ENCODE results near the gene MYO18B. TPM values are rescaled to one million over a fixed set of nuclear protein-coding genes. Genes with fewer than 3 reads are reported as not detected.

Gene MYO18B
- total RNA-seq, 1 experiment from 2014 or later = 0.05 TPM

GRCh38 chr22:25770333-25770732 lies 28.3 kb downstream of the MYO18B start:
- ATAC-seq (no peak), DNase-seq (ENCODE audit: low read depth, low spot score) (no peak)
- no peak overlapping the region for H2AFZ ChIP-seq (ENCODE audit: low read depth, low read length, poor library complexity, severe bottlenecking)
- ChIA-PET POLR2A (no interaction called here), RAD21 (ENCODE audit: low non-redundant PET in 1 of 2, low total read pairs in 2 of 2, uncharacterized antibody in 2 of 2, unreplicated experiment in 2 of 2) (no interaction called here), CTCF (interaction anchor here (1.2 kb wide), 1 partner anchor 308 kb away, joined by 8 read pairs; no protein-coding TSS in a partner anchor)
- intact Hi-C loops (cut with micrococcal nuclease) = loop anchor here (5.0 kb wide), 1 partner anchor 323 kb away; no protein-coding TSS in a partner anchor
- no peaks in the 10 kb centered on the region for H3K9me2 ChIP-seq (ENCODE audit: insufficient read depth)
- H3K27me3 ChIP-seq (ENCODE audit: insufficient read depth, low read length) = no peaks in the 10 kb centered on the region
- H3K27ac ChIP-seq (ENCODE audit: low read depth, low read length) = no peak overlapping the region
- H3K36me3 ChIP-seq (ENCODE audit: control insufficient read depth in 1 of 2, insufficient read depth in 2 of 2, low read length in 2 of 2) = no peaks in the 10 kb centered on the region
- TF ChIP-seq, protein P1, sequence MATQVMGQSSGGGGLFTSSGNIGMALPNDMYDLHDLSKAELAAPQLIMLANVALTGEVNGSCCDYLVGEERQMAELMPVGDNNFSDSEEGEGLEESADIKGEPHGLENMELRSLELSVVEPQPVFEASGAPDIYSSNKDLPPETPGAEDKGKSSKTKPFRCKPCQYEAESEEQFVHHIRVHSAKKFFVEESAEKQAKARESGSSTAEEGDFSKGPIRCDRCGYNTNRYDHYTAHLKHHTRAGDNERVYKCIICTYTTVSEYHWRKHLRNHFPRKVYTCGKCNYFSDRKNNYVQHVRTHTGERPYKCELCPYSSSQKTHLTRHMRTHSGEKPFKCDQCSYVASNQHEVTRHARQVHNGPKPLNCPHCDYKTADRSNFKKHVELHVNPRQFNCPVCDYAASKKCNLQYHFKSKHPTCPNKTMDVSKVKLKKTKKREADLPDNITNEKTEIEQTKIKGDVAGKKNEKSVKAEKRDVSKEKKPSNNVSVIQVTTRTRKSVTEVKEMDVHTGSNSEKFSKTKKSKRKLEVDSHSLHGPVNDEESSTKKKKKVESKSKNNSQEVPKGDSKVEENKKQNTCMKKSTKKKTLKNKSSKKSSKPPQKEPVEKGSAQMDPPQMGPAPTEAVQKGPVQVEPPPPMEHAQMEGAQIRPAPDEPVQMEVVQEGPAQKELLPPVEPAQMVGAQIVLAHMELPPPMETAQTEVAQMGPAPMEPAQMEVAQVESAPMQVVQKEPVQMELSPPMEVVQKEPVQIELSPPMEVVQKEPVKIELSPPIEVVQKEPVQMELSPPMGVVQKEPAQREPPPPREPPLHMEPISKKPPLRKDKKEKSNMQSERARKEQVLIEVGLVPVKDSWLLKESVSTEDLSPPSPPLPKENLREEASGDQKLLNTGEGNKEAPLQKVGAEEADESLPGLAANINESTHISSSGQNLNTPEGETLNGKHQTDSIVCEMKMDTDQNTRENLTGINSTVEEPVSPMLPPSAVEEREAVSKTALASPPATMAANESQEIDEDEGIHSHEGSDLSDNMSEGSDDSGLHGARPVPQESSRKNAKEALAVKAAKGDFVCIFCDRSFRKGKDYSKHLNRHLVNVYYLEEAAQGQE (IDR thresholded peaks at IDR 0.05; ENCODE audit: low read depth) = no peak
- TF ChIP-seq SIN3A (IDR thresholded peaks at IDR 0.05; ENCODE audit: low read depth) (no peak), EGR1 (IDR thresholded peaks at IDR 0.05; ENCODE audit: low read depth) (no peak)
- no peaks in the 10 kb centered on the region for H4K20me1 ChIP-seq (ENCODE audit: insufficient read depth)
- BruUV-seq (replicated peaks) = no TSS peak
- no peak overlapping the region for H3K4me3 ChIP-seq (replicated peaks in 1 of 2; ENCODE audit: low read depth in 1 of 2, low read length in 2 of 2)
- H3K4me1 ChIP-seq (ENCODE audit: control insufficient read depth in 1 of 2, insufficient read depth in 2 of 2, low read length in 2 of 2) = no peaks in the 10 kb centered on the region
- no peak overlapping the region for H3K4me2 ChIP-seq (ENCODE audit: low read length)
- no peak overlapping the region for H3K9ac ChIP-seq (ENCODE audit: low read length)
- no peaks in the 10 kb centered on the region for H3K79me2 ChIP-seq (ENCODE audit: insufficient read depth, low read length)
- peaks cover 0 to 3% of the 10 kb centered on the region in 2 experiments; a peak in 1 of 4 replicates for H3K9me3 ChIP-seq (ENCODE audit: control insufficient read depth in 1 of 2, insufficient read depth in 1 of 2, low read depth in 1 of 2, low read length in 2 of 2)

GRCh38 chr22:25772288-25772687 lies 30.3 kb downstream of the MYO18B start:
- BruUV-seq (replicated peaks) = no TSS peak
- H4K20me1 ChIP-seq (ENCODE audit: insufficient read depth) = no peaks in the 10 kb centered on the region
- no peak overlapping the region for H3K4me3 ChIP-seq (replicated peaks in 1 of 2; ENCODE audit: low read depth in 1 of 2, low read length in 2 of 2)
- no peak overlapping the region for H3K9ac ChIP-seq (ENCODE audit: low read length)
- no peaks in the 10 kb centered on the region for H3K9me3 ChIP-seq (ENCODE audit: control insufficient read depth in 1 of 2, insufficient read depth in 1 of 2, low read depth in 1 of 2, low read length in 2 of 2)
- no peaks in the 10 kb centered on the region for H3K27me3 ChIP-seq (ENCODE audit: insufficient read depth, low read length)
- ChIA-PET RAD21 (ENCODE audit: low non-redundant PET in 1 of 2, low total read pairs in 2 of 2, uncharacterized antibody in 2 of 2, unreplicated experiment in 2 of 2) (interaction anchor here in 1 of 2 experiments (0.6 kb wide), 1 partner anchor 57 kb away, joined by 4 read pairs; no protein-coding TSS in a partner anchor), CTCF (interaction anchor here (0.9 to 2.5 kb wide), 7 partner anchors 10 to 345 kb away, joined by 3 to 42 read pairs (median 3); no protein-coding TSS in a partner anchor), POLR2A (interaction anchor here (0.6 kb wide), 1 partner anchor 310 kb away, joined by 3 read pairs; no protein-coding TSS in a partner anchor)
- no peaks in the 10 kb centered on the region for H3K79me2 ChIP-seq (ENCODE audit: insufficient read depth, low read length)
- H2AFZ ChIP-seq (ENCODE audit: low read depth, low read length, poor library complexity, severe bottlenecking) = no peak overlapping the region
- no peaks in the 10 kb centered on the region for H3K9me2 ChIP-seq (ENCODE audit: insufficient read depth)
- no peak overlapping the region for H3K27ac ChIP-seq (ENCODE audit: low read depth, low read length)
- no peak overlapping the region for H3K4me2 ChIP-seq (ENCODE audit: low read length)
- no peaks in the 10 kb centered on the region for H3K36me3 ChIP-seq (ENCODE audit: control insufficient read depth in 1 of 2, insufficient read depth in 2 of 2, low read length in 2 of 2)
- ATAC-seq (no peak), DNase-seq (ENCODE audit: low read depth, low spot score) (no peak)
- intact Hi-C loops (cut with micrococcal nuclease) = loop anchor here (2.0 to 5.0 kb wide), 2 partner anchors 205 to 325 kb away; no protein-coding TSS in a partner anchor
- H3K4me1 ChIP-seq (ENCODE audit: control insufficient read depth in 1 of 2, insufficient read depth in 2 of 2, low read length in 2 of 2) = no peaks in the 10 kb centered on the region
- TF ChIP-seq, protein P2, sequence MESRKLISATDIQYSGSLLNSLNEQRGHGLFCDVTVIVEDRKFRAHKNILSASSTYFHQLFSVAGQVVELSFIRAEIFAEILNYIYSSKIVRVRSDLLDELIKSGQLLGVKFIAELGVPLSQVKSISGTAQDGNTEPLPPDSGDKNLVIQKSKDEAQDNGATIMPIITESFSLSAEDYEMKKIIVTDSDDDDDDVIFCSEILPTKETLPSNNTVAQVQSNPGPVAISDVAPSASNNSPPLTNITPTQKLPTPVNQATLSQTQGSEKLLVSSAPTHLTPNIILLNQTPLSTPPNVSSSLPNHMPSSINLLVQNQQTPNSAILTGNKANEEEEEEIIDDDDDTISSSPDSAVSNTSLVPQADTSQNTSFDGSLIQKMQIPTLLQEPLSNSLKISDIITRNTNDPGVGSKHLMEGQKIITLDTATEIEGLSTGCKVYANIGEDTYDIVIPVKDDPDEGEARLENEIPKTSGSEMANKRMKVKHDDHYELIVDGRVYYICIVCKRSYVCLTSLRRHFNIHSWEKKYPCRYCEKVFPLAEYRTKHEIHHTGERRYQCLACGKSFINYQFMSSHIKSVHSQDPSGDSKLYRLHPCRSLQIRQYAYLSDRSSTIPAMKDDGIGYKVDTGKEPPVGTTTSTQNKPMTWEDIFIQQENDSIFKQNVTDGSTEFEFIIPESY (IDR thresholded peaks at IDR 0.05; ENCODE audit: extremely low read depth, insufficient replicate concordance, low read length) = no peak
- TF ChIP-seq, protein P1 (IDR thresholded peaks at IDR 0.05; ENCODE audit: low read depth) = no peak
- TF ChIP-seq YY1 (IDR thresholded peaks at IDR 0.05; ENCODE audit: extremely low read depth, insufficient replicate concordance, low read depth, low read length) (no peak), EGR1 (IDR thresholded peaks at IDR 0.05; ENCODE audit: low read depth) (no peak), CBX3 (IDR thresholded peaks at IDR 0.05; ENCODE audit: low read depth) (no peak), ZFX (IDR thresholded peaks at IDR 0.05) (no peak), EZH2 (IDR thresholded peaks at IDR 0.05) (no peak), ELF1 (IDR thresholded peaks at IDR 0.05; ENCODE audit: borderline replicate concordance, low read depth) (no peak), POLR2A (IDR thresholded peaks at IDR 0.05; ENCODE audit: borderline replicate concordance, extremely low read depth, insufficient read depth, insufficient read length) (no peak)
